ENCODE data around the gene SCFD2. TPM values are rescaled to one million over a fixed set of nuclear protein-coding genes. Genes with fewer than 3 reads are reported as not detected.

SCFD2 gene
- total RNA-seq, 1 experiment from 2014 or later = 8.1 TPM

GRCh38 chr4:53098681-53099121, 267.2 kb downstream of the SCFD2 start:
- TF ChIP-seq CTCF (conservative IDR thresholded peaks at IDR 0.05) (no peak), EZH2 (IDR thresholded peaks at IDR 0.05; ENCODE audit: low read depth) (no peak)
- ChIA-PET POLR2A (ENCODE audit: unreplicated experiment) (no interaction called here), CTCF (no interaction called here)
- Histone ChIP-seq H4K20me1 (ENCODE audit: insufficient read depth) (no peaks in the 10 kb centered on the region), H3K4me1 (replicated peaks; ENCODE audit: insufficient read depth) (no peaks in the 10 kb centered on the region), H3K27ac (no peak overlapping the region), H3K36me3 (ENCODE audit: low read depth) (no peaks in the 10 kb centered on the region), H3K4me3 (no peak overlapping the region), H3K27me3 (ENCODE audit: insufficient read depth, low read depth) (no peaks in the 10 kb centered on the region), H2AFZ (no peak overlapping the region), H3K9me2 (ENCODE audit: insufficient read depth) (no peaks in the 10 kb centered on the region; the same call in 1 of the 2 replicates), H3F3A (ENCODE audit: insufficient read depth, low read depth) (no peaks in the 10 kb centered on the region), H3K4me2 (no peak overlapping the region), H3K9me3 (ENCODE audit: insufficient read depth, low read depth) (no peaks in the 10 kb centered on the region), H3K79me2 (ENCODE audit: low read depth) (no peaks in the 10 kb centered on the region)
- intact Hi-C loops (cut with micrococcal nuclease; ENCODE audit: unreplicated experiment) = no loop called here
- BruUV-seq (replicated peaks) = no TSS peak
- no peak for DNase-seq

GRCh38 chr4:53094040-53094439, 271.8 kb downstream of the SCFD2 start:
- no peak overlapping the region for H3K4me2 ChIP-seq
- no peak for DNase-seq
- H4K20me1 ChIP-seq (ENCODE audit: insufficient read depth) = no peaks in the 10 kb centered on the region
- no peaks in the 10 kb centered on the region for H3K27me3 ChIP-seq (ENCODE audit: insufficient read depth, low read depth)
- no peak overlapping the region for H3K4me3 ChIP-seq
- no peaks in the 10 kb centered on the region for H3K4me1 ChIP-seq (replicated peaks; ENCODE audit: insufficient read depth)
- POLR2A ChIA-PET (ENCODE audit: unreplicated experiment) = no interaction called here
- TF ChIP-seq CTCF (conservative IDR thresholded peaks at IDR 0.05) = no peak
- TF ChIP-seq EZH2 (IDR thresholded peaks at IDR 0.05; ENCODE audit: low read depth) = no peak
- no peaks in the 10 kb centered on the region for H3F3A ChIP-seq (ENCODE audit: insufficient read depth, low read depth)
- no peaks in the 10 kb centered on the region for H3K36me3 ChIP-seq (ENCODE audit: low read depth)
- H3K9me3 ChIP-seq (ENCODE audit: insufficient read depth, low read depth) = no peaks in the 10 kb centered on the region
- CTCF ChIA-PET = no interaction called here
- H3K79me2 ChIP-seq (ENCODE audit: low read depth) = no peaks in the 10 kb centered on the region
- H3K27ac ChIP-seq = no peak overlapping the region
- no TSS peak for BruUV-seq (replicated peaks)
- intact Hi-C loops (cut with micrococcal nuclease; ENCODE audit: unreplicated experiment) = no loop called here
- no peaks in the 10 kb centered on the region for H3K9me2 ChIP-seq (ENCODE audit: insufficient read depth)
- no peak overlapping the region for H2AFZ ChIP-seq

- Histone ChIP-seq H3K4me1 (replicated peaks; ENCODE audit: insufficient read depth) (no peaks in the 10 kb centered on the region), H3K4me2 (no peak overlapping the region), H3F3A (ENCODE audit: insufficient read depth, low read depth) (no peaks in the 10 kb centered on the region), H3K9me3 (ENCODE audit: insufficient read depth, low read depth) (no peaks in the 10 kb centered on the region), H4K20me1 (ENCODE audit: insufficient read depth) (no peaks in the 10 kb centered on the region), H3K79me2 (ENCODE audit: low read depth) (no peaks in the 10 kb centered on the region), H3K36me3 (ENCODE audit: low read depth) (no peaks in the 10 kb centered on the region), H3K27me3 (ENCODE audit: insufficient read depth, low read depth) (no peaks in the 10 kb centered on the region), H3K4me3 (no peak overlapping the region), H3K9me2 (ENCODE audit: insufficient read depth) (no peaks in the 10 kb centered on the region), H2AFZ (no peak overlapping the region), H3K27ac (no peak overlapping the region)
- ChIA-PET POLR2A (ENCODE audit: unreplicated experiment) (no interaction called here), CTCF (no interaction called here)
- intact Hi-C loops (cut with micrococcal nuclease; ENCODE audit: unreplicated experiment) = no loop called here
- no TSS peak for BruUV-seq (replicated peaks)
- no peak for DNase-seq
- TF ChIP-seq EZH2 (IDR thresholded peaks at IDR 0.05; ENCODE audit: low read depth) (no peak), CTCF (conservative IDR thresholded peaks at IDR 0.05) (no peak)
These were observed 275.7 kb downstream of the SCFD2 start for GRCh38 chr4:53089936-53090729.

All from PC-9 (cell line).